Activated CD8-positive, alpha-beta T cell treated with anti-CD3 and anti-CD28 coated beads for 36 hours (primary cell): Measurements from ENCODE around the gene PLCL1. TPM values are rescaled to one million over a fixed set of nuclear protein-coding genes. Genes with fewer than 3 reads are reported as not detected.

ENCODE experiments used
- ATAC-seq: fragments of 200-7000 bp; cut with Tn5 transposase; one replicate; pipeline ENCODE4 v1.10.0; 2021; ENCODE audit warnings: mild to moderate bottlenecking, moderate library complexity
- CTCF ChIA-PET: fragments of 350-600 bp; sonication (Branson Sonifier 250); formaldehyde crosslinking; loops from one replicate; lab custom pipeline; 2021; ENCODE audit warnings: antibody characterized with exemption; lab: Charles Lee
- POLR2A ChIA-PET: fragments of 350-600 bp; sonication (Branson Sonifier 250); formaldehyde crosslinking; loops from one replicate; lab custom pipeline; 2021; ENCODE audit warnings: antibody characterized with exemption; lab: Charles Lee
- DNase-seq: peaks from one replicate; pipeline ENCODE4 v3.0.0-alpha.2; 2020
- H3K27ac Mint-ChIP-seq: one replicate; pipeline ENCODE4 v1.8.0; 2021; ENCODE audit warnings: mild to moderate bottlenecking, mixed read lengths
- H3K27me3 Mint-ChIP-seq: one replicate; pipeline ENCODE4 v1.8.0; 2021; ENCODE audit warnings: mixed read lengths
- H3K36me3 Mint-ChIP-seq: one replicate; pipeline ENCODE4 v1.8.0; 2021; ENCODE audit warnings: low read depth, mixed read lengths
- H3K4me1 Mint-ChIP-seq: one replicate; pipeline ENCODE4 v1.8.0; 2021; ENCODE audit warnings: low read depth, mixed read lengths
- H3K4me3 Mint-ChIP-seq: one replicate; pipeline ENCODE4 v1.8.0; 2021; ENCODE audit warnings: mild to moderate bottlenecking, moderate library complexity, mixed read lengths
- H3K9me3 Mint-ChIP-seq: one replicate; pipeline ENCODE4 v1.8.0; 2021; ENCODE audit warnings: mixed read lengths
- CTCF ChIP-seq: fragments of 200-600 bp; IDR thresholded peaks from one replicate; pipeline ENCODE4 v1.8.0; 2022; ENCODE audit warnings: antibody characterized with exemption, mild to moderate bottlenecking
- intact Hi-C: fragments of 100-400 bp; cut with micrococcal nuclease; formaldehyde crosslinking; loops from one replicate; pipeline ENCODE4 v1.10.0; 2022
- total RNA-seq, 2 experiments: library from RNA; stranded (reverse); gene quantifications; one replicate each; pipeline ENCODE4 v1.2.3, GENCODE V29; 2021

PLCL1 gene
- total RNA-seq, 2 experiments from 2014 or later, result 0.68 to 0.69 TPM

GRCh38 chr2:198056836-198057235 lies 252.4 kb downstream of the PLCL1 start:
- DNase-seq (no peak), ATAC-seq (no peak)
- no peak overlapping the region for H3K4me3 Mint-ChIP-seq
- intact Hi-C loops, result no loop called here
- H3K36me3 Mint-ChIP-seq, result no peaks in the 10 kb centered on the region
- H3K4me1 Mint-ChIP-seq, result peaks cover 2% of the 10 kb centered on the region
- no peaks in the 10 kb centered on the region for H3K9me3 Mint-ChIP-seq
- POLR2A ChIA-PET, result no interaction called here
- no peaks in the 10 kb centered on the region for H3K27me3 Mint-ChIP-seq
- CTCF ChIA-PET, result interaction anchor here (1.0 to 1.6 kb wide), 2 partner anchors 10 to 240 kb away, joined by 4 to 5 read pairs; no protein-coding TSS in a partner anchor
- TF ChIP-seq CTCF, result no peak
- no peak overlapping the region for H3K27ac Mint-ChIP-seq

GRCh38 chr2:198059800-198060199 lies 255.4 kb downstream of the PLCL1 start:
- no peak overlapping the region for H3K4me3 Mint-ChIP-seq
- no peaks in the 10 kb centered on the region for H3K36me3 Mint-ChIP-seq
- no peaks in the 10 kb centered on the region for H3K9me3 Mint-ChIP-seq
- no peaks in the 10 kb centered on the region for H3K27me3 Mint-ChIP-seq
- H3K4me1 Mint-ChIP-seq, result peaks cover 4% of the 10 kb centered on the region
- intact Hi-C loops, result no loop called here
- ChIA-PET CTCF (no interaction called here), POLR2A (no interaction called here)
- no peak for TF ChIP-seq CTCF
- no peak overlapping the region for H3K27ac Mint-ChIP-seq
- ATAC-seq (no peak), DNase-seq (no peak)

- CTCF ChIA-PET, result no interaction called here
- no peak overlapping the region for H3K27ac Mint-ChIP-seq
- POLR2A ChIA-PET, result no interaction called here
Measured at GRCh38 chr2:198060277-198060676, 255.9 kb downstream of the PLCL1 start.

GRCh38 chr2:198062826-198063225 lies 258.4 kb downstream of the PLCL1 start:
- ATAC-seq, result no peak
- Mint-ChIP-seq H3K4me1 (peaks cover 4% of the 10 kb centered on the region), H3K36me3 (no peaks in the 10 kb centered on the region), H3K4me3 (no peak overlapping the region), H3K9me3 (no peaks in the 10 kb centered on the region), H3K27ac (no peak overlapping the region), H3K27me3 (no peaks in the 10 kb centered on the region)
- no peak for TF ChIP-seq CTCF
- intact Hi-C loops, result no loop called here
- DNase-seq, result no peak
- ChIA-PET POLR2A (no interaction called here), CTCF (interaction anchor here (1.3 to 4.2 kb wide), 3 partner anchors 9 to 225 kb away, joined by 3 to 23 read pairs (median 5); no protein-coding TSS in a partner anchor)

More at GRCh38 chr2:198060277-198060676, 255.9 kb downstream of the PLCL1 start:
- ATAC-seq (no peak), DNase-seq (no peak)
- no peaks in the 10 kb centered on the region for H3K9me3 Mint-ChIP-seq
- no peak for TF ChIP-seq CTCF
- peaks cover 4% of the 10 kb centered on the region for H3K4me1 Mint-ChIP-seq
- no peaks in the 10 kb centered on the region for H3K27me3 Mint-ChIP-seq
- no peak overlapping the region for H3K4me3 Mint-ChIP-seq
- H3K36me3 Mint-ChIP-seq, result no peaks in the 10 kb centered on the region
- intact Hi-C loops, result no loop called here

- ChIA-PET CTCF (interaction anchor here (1.3 to 4.2 kb wide), 3 partner anchors 10 to 225 kb away, joined by 3 to 23 read pairs (median 5); no protein-coding TSS in a partner anchor), POLR2A (no interaction called here)
- Mint-ChIP-seq H3K4me3 (no peak overlapping the region), H3K36me3 (no peaks in the 10 kb centered on the region), H3K4me1 (peaks cover 4% of the 10 kb centered on the region), H3K27me3 (no peaks in the 10 kb centered on the region), H3K9me3 (no peaks in the 10 kb centered on the region), H3K27ac (no peak overlapping the region)
- intact Hi-C loops, result no loop called here
- no peak for TF ChIP-seq CTCF
- no peak for DNase-seq
- ATAC-seq, result peak; percentile 24
Measured at GRCh38 chr2:198063242-198063641, 258.8 kb downstream of the PLCL1 start.
